Spleen (tissue), 7 donors: ENCODE data around the gene ARMC9.

Experiments used
- POLR2A ChIP-seq, 3 donors: fragments of 450-650 bp; IDR thresholded peaks; one replicate each; pipeline ENCODE4 v1.5.1; 2017; ENCODE audit warnings: antibody characterized with exemption in 3 of 3, mild to moderate bottlenecking in 1 of 3
- POLR2AphosphoS5 ChIP-seq, 3 donors: sonication (generic); formaldehyde crosslinking; IDR thresholded peaks; one replicate each; pipeline ENCODE4 v1.5.1; 2017; ENCODE audit warnings: antibody characterized with exemption in 3 of 3
- TF ChIP-seq, protein P1 (sequence below), 11 experiments: fragments of 200-600 bp in 7 of 11; fragments of 450-650 bp in 4 of 11; sonication (generic) in 4 of 11; IDR thresholded peaks in 8 of 11; conservative IDR thresholded peaks in 3 of 11; 1 replicate in 7 of 11; 2 replicates in 4 of 11; pipeline versions ENCODE4 v1.4.0 to v1.8.0; 2016 to 2021; ENCODE audit warnings: antibody characterized with exemption in 11 of 11, inconsistent platforms in 4 of 11, mild to moderate bottlenecking in 1 of 11
- donor health status: DM: no; HTN: no; CAD: no; lungs with moderate emphysema.
- donor health status: DM: no; HTN: no; CAD: no.
- donor health status: DM: no; HTN: no; CAD: no.

DNA sequence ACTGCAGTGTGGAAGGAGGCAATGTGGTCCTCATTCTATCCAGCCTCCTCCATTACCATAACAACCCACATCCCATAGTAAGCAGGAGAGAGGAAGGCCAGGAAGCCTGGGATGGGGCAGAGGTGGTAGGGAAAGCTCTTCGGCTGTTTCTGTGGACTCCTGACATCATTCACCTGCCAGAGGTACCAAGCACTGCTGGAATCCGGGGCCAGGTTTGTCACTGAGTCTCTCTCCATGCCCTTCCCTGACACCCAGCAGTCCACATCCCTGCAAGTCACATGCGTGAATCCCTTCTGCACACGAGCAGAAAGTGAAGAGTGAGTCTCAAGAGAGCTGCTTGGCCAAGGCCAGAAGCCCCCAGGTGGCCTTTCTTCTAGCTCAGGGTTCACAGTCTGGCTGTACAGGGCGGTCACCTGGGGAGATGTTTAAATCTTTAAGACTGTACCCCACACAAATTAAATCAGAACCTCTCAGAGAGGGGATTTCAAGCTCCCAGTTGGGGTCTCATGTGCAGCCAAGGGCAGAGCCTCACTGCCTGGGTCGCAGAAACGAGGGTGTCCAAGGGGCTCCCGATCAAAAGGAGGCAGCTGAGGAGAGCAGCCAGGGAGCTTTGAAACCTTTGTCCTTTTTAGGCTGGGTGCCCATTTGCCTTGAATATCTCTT lies 94.2 kb downstream of the ARMC9 start:
- TF ChIP-seq POLR2A (IDR thresholded peaks at IDR 0.05) = no peak
- TF ChIP-seq, protein P1, sequence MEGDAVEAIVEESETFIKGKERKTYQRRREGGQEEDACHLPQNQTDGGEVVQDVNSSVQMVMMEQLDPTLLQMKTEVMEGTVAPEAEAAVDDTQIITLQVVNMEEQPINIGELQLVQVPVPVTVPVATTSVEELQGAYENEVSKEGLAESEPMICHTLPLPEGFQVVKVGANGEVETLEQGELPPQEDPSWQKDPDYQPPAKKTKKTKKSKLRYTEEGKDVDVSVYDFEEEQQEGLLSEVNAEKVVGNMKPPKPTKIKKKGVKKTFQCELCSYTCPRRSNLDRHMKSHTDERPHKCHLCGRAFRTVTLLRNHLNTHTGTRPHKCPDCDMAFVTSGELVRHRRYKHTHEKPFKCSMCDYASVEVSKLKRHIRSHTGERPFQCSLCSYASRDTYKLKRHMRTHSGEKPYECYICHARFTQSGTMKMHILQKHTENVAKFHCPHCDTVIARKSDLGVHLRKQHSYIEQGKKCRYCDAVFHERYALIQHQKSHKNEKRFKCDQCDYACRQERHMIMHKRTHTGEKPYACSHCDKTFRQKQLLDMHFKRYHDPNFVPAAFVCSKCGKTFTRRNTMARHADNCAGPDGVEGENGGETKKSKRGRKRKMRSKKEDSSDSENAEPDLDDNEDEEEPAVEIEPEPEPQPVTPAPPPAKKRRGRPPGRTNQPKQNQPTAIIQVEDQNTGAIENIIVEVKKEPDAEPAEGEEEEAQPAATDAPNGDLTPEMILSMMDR (IDR thresholded peaks at IDR 0.05 in 8 of 11, conservative IDR thresholded peaks at IDR 0.05 in 3 of 11) = no peak
- no peak for TF ChIP-seq POLR2AphosphoS5 (IDR thresholded peaks at IDR 0.05)
